SK-N-SH (cell line): ENCODE results near the gene SZT2.

Experiments used
- GATA2 ChIP-seq: sonication (generic); formaldehyde crosslinking; IDR thresholded peaks from 2 replicates; pipeline ENCODE4 v1.5.0; 2020; ENCODE audit warnings: mild to moderate bottlenecking, missing genetic modification reagents
- NFIC ChIP-seq: IDR thresholded peaks from 2 replicates; pipeline ENCODE4 v1.4.0; 2012; ENCODE audit warnings: borderline replicate concordance
- NRF1 ChIP-seq: IDR thresholded peaks from 2 replicates; pipeline ENCODE4 v1.6.1; 2012; ENCODE audit warnings: low read depth, mild to moderate bottlenecking, low read length
- RCOR1 ChIP-seq: fragments of 150-350 bp; IDR thresholded peaks from 2 replicates; pipeline ENCODE4 v1.6.1; 2017; ENCODE audit warnings: antibody characterized with exemption, low read length
- TAF1 ChIP-seq: IDR thresholded peaks from 2 replicates; pipeline ENCODE4 v1.6.1; 2012; ENCODE audit warnings: low read depth, mild to moderate bottlenecking, low read length, moderate library complexity, borderline replicate concordance
- YY1 ChIP-seq: IDR thresholded peaks from 2 replicates; pipeline ENCODE4 v1.4.0; 2012; ENCODE audit warnings: low read depth, mild to moderate bottlenecking
- TF ChIP-seq, protein P1 (sequence below): fragments of 200-600 bp; sonication (generic); IDR thresholded peaks from 2 replicates; pipeline ENCODE4 v1.6.1; 2017; ENCODE audit warnings: antibody characterized with exemption, mild to moderate bottlenecking, moderate library complexity

DNA sequence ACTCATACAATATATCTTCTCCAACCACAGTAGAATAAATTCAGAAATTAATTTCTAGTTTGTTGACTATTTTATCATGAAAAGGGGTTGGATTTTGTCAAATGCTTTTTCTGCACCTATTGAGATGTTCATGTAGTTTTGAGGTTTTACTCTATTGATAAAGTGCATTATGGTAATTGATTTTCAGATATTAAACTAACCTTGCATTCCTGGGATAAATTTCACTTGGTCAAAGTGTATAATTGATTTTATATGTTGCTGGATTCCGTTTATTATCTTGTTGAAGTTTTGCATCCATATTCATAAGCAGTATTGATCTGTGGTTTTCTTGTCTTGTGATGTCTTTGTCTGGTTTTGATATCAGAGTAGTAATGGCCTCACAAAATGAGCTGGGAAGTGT lies 98.5 kb downstream of the SZT2 start:
- TF ChIP-seq NRF1, result no peak
- TF ChIP-seq GATA2 (CRISPR knock-in tag), result no peak
- no peak for TF ChIP-seq RCOR1
- TF ChIP-seq, protein P1, sequence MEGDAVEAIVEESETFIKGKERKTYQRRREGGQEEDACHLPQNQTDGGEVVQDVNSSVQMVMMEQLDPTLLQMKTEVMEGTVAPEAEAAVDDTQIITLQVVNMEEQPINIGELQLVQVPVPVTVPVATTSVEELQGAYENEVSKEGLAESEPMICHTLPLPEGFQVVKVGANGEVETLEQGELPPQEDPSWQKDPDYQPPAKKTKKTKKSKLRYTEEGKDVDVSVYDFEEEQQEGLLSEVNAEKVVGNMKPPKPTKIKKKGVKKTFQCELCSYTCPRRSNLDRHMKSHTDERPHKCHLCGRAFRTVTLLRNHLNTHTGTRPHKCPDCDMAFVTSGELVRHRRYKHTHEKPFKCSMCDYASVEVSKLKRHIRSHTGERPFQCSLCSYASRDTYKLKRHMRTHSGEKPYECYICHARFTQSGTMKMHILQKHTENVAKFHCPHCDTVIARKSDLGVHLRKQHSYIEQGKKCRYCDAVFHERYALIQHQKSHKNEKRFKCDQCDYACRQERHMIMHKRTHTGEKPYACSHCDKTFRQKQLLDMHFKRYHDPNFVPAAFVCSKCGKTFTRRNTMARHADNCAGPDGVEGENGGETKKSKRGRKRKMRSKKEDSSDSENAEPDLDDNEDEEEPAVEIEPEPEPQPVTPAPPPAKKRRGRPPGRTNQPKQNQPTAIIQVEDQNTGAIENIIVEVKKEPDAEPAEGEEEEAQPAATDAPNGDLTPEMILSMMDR, result no peak
- TF ChIP-seq TAF1, result no peak
- TF ChIP-seq YY1, result no peak
- TF ChIP-seq NFIC, result no peak
